Activated CD4-positive, alpha-beta T cell treated with anti-CD3 and anti-CD28 coated beads, Interleukin-2, amount 50 U/mL, for 1 hour (primary cell): ENCODE measurements around the gene IDH3G.
"Not testable (repeated sequence)": the region's sequence is repeated elsewhere in the genome, so short reads cannot be mapped to it uniquely, and the experiment has no call there.

ENCODE experiments used
- DNase-seq: peaks from one replicate; pipeline ENCODE4 v3.0.0-alpha.2; 2020

IDH3G gene

DNA sequence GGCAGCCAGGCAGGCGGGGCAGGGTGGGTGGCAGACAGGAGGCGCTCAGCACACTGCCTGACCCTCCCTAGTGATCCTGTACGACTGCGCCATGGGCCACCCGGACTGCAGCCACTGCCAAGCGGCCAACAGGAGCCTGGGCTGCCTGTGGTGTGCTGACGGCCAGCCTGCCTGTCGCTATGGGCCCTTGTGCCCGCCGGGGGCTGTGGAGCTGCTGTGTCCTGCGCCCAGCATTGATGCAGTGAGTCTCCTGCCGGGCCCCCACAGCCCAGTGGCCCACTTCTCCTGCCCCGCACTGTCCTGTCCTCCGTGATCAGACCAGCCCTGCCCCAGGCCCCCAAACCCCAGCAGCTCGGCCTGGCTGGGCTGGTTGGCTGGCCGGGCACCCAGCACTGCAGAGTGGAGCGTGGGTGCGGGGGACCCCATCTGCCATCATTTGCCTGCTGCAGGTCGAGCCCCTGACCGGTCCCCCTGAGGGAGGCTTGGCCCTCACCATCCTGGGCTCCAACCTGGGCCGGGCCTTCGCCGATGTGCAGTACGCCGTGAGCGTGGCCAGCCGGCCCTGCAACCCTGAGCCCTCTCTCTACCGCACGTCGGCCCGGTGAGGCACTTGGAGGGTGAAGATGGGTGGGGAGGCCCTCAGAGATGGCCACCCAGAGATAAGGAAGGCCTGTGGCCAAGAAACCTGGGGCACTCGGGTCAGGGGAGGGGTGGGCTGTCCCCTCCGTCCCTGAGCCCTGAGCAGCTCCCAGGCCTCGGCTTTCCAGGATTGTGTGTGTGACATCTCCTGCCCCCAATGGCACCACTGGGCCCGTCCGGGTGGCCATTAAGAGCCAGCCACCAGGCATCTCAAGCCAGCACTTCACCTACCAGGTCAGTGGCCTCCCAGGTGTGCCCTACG lies 22.5 kb downstream of the IDH3G start:
- no peak for DNase-seq

DNA sequence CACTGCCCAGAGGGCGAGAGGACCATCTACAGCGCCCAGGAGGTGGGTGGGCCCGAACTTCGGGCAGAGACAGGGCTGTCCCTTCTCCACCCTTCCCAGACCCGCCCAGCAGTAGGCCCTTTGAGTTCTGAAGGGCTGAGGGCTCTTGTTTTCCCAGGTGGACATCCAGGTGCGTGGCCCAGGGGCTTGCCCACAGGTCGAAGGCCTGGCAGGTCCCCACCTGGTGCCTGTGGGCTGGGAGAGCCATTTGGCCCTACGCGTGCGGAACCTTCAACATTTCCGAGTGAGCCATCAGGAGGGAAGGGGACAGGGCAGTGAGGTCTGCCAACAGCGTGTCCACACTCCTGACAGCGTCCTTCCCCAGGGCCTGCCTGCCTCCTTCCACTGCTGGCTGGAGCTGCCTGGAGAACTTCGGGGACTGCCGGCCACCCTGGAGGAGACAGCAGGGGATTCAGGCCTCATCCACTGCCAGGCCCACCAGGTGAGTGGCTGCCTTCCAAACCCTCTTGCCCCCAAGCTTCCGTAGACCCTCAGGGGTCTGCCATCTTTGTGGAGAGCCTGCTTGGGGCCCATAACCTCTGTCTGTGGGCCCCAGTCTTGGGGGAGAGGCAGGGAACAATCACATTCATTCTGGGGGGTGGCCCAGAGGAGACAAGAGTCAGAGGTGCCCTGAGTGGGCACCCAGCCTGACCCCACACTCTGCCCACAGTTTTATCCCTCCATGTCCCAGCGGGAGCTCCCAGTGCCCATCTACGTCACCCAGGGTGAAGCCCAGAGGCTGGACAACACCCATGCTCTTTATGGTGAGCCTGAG lies 23.4 kb downstream of the IDH3G start:
- no peak for DNase-seq

DNA sequence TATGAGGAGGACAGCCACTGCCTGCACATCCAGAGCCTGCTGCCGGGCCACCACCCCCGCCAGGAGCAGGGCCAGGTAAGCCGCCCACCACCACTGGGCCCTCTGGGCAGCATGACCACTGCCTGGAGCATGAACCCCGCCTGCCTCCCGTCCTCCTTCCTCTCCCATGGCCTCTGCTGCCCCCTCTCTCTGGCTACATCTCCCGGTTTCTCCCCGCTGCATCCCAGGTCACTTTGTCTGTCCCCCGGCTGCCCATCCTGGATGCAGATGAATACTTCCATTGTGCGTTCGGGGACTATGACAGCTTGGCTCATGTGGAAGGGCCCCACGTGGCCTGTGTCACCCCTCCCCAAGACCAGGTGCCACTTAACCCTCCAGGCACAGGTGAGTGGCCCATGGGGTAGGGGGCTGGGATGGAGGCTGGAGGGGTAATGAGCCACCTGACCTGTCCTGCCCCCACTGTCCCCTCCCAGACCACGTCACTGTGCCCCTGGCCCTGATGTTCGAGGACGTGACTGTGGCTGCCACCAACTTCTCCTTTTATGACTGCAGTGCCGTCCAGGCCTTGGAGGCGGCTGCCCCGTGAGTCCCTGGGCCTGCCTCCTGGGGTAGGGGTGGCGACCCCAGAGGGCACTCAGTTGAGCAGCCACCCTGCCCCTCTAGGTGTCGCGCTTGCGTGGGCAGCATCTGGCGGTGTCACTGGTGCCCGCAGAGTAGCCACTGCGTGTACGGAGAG lies 24.1 kb downstream of the IDH3G start:
- DNase-seq, result no peak

- no peak for DNase-seq
Observed at GRCh38 chrX:153769158-153769864, 24.9 kb downstream of the IDH3G start.

DNA sequence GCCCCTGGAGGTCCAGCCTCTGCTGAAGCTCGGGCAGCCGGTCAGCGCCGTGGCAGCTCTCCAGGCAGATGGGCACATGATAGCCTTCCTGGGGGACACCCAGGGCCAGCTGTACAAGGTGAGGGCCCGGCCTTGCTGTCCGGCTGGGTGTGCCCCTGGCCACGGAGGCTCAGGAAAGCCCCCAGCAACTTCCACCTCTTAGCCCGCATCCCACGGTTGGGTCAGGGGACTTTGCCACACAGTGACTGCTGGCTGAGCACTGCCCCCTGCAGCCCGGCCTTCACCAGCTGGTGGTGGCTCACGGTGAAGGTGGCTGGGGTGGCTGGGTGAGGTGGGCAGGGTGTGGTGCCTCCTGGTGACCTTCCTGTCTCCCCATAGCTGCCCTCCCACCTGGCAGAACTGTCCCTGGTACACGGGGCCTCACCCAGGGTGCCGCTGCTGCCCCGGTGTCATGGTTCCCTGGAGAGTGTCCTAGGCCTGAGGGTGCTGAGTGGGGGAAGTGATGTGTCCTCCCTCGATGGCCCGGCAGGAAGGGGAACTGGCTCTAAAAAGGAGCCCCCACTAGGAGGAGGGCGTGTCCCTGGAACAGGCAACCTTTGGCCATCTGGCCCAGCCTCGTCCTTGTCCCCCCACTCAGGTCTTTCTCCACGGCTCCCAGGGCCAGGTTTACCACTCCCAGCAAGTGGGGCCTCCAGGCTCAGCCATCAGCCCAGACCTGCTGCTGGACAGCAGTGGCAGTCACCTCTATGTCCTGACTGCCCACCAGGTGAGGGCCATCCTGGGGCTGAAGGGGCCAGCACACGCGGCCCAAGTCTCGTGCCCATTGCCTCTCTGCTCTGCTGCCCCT lies 25.6 kb downstream of the IDH3G start:
- no peak for DNase-seq

DNA sequence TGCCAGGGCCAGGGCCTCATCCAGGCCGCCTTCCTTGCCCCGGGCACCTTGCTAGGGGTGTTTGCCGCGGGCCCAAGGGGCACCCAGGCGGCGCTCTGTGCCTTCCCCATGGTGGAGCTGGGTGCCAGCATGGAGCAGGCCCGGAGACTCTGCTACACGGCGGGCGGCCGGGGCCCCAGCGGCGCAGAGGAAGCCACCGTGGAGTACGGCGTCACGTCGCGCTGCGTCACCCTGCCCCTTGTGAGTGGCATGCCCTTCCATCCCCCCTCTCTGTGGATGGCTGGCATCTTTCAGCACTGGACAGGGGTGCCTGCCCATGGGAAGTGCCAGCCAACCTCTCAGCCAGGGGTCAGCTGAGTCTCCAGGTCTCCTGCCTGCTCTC lies 26.5 kb downstream of the IDH3G start:
- DNase-seq, result no peak

DNA sequence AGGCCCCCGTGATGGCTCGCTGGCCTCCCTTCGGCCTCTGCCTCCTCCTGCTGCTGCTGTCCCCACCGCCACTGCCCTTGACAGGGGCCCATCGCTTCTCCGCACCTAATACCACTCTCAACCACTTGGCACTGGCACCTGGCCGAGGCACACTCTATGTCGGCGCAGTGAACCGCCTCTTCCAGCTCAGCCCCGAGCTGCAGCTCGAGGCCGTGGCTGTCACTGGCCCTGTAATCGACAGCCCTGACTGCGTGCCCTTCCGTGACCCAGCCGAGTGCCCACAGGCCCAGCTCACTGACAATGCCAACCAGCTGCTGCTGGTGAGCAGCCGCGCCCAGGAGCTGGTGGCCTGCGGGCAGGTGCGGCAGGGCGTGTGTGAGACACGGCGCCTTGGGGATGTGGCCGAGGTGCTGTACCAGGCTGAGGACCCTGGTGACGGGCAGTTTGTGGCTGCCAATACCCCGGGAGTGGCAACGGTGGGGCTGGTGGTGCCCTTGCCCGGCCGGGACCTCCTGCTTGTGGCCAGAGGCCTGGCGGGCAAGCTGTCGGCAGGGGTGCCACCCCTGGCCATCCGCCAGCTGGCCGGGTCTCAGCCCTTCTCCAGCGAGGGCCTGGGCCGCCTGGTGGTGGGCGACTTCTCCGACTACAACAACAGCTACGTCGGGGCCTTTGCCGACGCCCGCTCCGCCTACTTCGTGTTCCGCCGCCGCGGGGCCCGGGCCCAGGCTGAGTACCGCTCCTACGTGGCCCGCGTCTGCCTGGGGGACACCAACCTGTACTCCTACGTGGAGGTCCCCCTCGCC lies 27.1 kb downstream of the IDH3G start:
- no peak for DNase-seq

DNA sequence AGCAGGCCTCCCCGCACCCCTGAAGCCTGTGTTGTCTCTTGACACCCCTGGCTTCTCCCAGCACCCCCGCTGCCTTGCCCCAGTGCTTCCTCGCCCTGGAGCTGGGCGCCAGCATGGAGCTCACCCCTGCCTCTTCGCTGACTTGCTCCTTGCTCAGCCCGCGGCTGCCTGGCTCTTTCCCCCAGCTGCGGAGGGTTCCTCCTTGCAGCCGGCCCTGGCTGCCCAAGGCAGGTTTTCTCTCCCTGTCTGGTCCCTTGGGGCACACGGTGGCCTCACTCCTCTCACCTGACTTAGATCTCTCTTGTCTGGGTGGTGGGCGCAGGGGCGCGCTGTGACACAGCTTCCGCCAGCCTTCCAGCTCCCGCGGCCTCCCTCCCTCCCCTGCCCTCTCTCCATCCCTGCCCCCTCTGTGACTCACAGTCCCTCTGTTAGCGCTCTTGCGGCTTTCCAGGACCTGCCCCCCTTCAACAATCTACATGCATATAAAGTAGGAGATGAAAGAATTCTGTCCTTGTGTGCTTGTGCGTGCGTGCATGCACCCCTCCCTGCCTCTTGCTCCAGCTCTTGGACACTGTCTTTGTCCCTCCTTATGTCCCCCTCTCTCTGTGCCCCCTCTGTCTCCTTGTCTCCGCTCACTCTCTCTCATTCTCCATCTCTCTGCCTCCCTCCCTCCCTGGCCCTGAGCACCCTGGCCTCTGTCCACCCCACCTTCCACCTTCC lies 27.9 kb downstream of the IDH3G start:
- no peak for DNase-seq

DNA sequence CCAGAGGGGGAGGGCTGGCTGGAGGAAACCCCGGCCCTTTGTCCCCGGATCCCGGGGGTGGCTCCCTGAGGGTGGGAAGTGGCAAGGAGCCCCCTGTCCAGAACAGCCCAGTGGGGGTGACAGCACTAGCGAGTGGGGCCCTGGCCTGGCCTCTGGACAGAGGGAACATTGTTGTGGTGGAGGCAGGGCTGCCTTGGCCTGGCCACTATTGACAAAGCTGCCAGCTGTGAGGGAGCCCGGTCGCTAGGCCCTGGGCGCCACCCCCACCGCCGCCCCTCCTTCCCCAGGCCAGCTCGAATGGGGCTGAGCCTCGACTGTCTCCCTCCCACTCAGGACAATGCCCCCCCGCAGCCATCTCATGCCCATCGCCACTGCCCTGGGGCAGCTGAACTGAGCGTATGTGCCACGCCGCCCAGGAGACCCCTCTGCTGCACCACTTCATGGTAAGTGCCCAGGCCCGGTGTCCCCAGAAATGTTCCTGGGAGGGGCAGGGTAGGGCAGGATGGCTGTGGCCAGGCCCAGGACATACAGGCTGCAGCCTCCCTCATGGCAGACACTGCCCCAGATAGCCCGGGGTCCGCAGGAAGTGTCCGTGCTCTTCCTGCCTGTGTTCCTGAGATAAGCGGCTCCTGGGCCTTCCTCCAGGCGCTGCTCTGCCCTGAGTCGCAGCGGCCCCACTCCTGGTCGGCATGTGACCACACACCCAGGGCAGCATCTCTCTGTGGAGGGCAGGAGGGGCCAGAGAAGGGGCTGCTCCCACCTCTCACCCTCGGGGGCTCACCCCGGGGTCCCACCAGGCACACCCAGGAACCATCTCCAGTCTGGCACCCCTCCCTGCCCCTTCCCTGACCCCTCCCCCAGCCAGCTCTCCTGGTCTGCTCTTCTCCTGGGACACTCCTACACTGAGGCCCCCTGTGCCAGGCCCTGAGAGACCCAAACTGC lies 28.8 kb downstream of the IDH3G start:
- no peak for DNase-seq

- no peak for DNase-seq
Observed at GRCh38 chrX:153764786-153765137, 29.4 kb downstream of the IDH3G start.

GRCh38 chrX:153763989-153764755 lies 30.0 kb downstream of the IDH3G start, which contains the start of gene PLXNB3:
TSS of gene PLXNB3 (plus strand) at chrX:153764249. CDS start at chrX:153765536, 1,287 bp downstream.
- peak; percentile 71 for DNase-seq

DNA sequence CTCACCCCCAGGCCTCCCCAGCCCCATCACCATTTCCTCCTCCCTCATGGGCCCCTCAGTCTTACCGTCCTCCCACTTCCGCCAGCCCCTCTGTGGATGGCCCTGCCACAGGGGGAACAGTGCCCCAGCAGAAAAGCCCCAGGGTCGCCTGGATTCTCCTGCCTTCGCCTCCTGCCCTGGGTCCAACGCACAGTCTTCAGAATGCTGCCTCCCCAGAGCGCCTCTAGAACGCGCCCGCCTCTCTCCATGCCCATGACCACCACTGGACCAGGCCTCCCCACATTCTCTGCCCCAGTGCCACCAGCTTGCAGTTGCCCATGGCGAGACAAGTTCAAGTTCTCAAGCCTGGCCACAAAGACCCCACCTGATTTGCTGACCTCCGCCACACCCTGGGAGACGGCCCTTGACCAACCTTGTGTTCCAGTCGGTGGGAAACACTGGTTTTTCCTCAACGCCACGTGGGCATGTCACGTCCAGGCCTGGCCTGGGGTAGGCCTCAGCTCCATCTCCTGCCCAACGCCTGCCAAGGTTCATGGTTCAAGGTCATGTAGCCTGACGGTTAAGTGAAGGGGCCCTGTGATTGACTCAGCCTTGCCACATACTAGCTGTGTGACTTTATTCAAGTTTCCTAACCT lies 30.8 kb downstream of the IDH3G start:
- DNase-seq, result no peak

DNA sequence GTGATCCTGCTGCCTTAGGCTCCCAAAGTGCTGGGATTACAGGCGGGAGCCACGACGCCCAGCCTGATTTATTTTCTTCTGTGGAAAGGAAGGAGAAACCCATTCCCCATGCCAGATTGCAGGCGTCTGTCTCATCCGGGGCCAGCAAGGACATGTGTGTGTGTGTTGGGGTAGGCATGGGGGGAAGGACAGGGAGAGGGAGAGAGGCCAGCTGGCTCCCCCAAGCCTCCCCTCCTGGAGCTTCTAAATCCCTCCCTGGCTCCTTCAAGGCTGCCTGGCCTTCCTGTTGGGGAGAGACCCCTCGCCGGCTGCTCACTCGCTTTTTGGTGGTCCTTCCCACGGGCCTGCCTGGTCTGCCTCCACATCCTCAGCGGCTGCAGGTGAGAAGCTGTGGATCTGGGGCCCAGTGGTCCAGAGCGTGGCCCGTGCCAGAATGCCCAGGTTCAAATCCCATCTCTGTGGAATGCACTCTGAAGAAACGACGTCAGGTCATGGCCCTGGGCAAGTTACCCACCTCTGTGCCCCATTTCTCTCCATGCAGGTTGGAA lies 31.5 kb downstream of the IDH3G start:
- no peak for DNase-seq

- no peak for DNase-seq
Observed at GRCh38 chrX:153761863-153762262, 32.3 kb downstream of the IDH3G start.

DNA sequence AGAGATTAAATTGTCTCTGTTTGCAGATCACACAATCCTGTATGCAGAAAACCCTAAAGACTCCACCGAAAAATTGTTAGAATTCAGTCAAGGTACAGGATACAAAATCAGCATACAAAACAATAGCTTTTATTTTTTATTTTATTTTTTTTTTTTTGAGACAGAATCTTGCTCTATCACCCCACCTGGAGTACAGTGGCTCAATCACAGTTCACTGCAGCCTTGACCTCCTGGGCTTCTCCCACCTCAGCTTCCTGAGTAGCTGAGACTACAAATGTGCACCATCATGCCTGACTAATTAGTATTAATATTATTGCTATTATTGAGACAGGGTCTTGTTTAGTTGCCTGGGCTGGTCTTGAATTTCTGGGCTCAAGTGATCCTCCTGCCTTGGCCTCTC lies 39.0 kb downstream of the IDH3G start:
- DNase-seq, result no peak

DNA sequence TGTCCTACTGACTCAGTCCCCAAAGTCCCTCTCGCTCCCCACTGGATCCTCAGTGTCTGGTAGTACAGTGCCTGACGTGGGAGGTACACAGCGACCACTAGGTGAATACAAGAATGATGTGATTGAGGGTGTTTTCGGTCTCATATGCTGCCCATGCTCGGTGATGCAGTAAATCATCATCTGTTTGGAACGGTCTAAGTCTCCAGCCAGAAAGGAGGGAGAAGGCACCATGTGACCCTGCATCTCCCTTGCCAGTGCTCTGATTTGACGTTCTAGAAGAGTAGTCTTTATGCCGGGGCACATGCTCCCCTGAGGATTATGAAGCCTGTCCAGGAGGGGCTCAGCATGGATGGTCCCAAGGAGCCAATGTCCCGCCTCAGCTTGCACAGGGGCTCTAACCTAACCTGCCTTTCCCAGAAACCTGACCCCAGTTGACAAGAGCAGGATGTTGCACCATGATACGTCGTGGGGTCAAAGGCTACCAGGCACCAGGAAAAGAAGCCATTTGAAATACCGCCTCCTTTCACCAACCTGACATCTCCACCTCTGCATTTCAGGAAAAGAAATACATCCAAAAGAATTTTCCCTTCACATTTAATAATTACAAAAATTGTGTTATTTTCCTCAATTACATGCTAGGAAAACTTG lies 43.9 kb downstream of the IDH3G start:
- DNase-seq, result no peak

DNA sequence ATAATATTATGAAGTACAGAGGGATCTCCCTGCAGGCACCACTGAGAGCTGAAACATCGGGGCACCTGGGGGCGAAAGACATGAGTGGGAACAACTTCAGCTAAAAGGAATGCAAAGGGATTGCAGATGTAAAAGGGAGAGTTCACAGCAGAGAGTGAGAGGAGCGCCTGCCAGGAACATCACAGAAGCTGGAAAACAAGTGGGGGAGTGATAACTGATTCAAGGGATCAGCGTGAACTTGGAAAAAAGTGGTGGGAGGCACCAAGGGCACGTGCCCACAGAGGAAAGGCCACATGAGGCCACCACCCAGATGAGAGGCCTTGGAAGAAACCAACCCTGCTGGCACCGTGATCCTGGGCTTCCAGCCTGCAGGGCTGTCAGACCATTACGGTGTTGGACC lies 45.2 kb downstream of the IDH3G start:
- not testable (repeated sequence) for DNase-seq
